KOPT-K1 (cell line): ENCODE results near the gene NCKAP5.

Experiments
- H3K27ac ChIP-seq: fragments of 200-600 bp; sonication (generic); 2 replicates; pipeline ENCODE4 v1.5.1; 2016; ENCODE audit warnings: antibody characterized with exemption, mild to moderate bottlenecking, low read depth, low read length; ENCODE audit not compliant: poor library complexity, severe bottlenecking
- H3K36me3 ChIP-seq: fragments of 200-600 bp; sonication (generic); 2 replicates; pipeline ENCODE4 v1.5.1; 2017; ENCODE audit warnings: antibody characterized with exemption, mild to moderate bottlenecking, low read length, moderate library complexity; ENCODE audit not compliant: insufficient read depth
- H3K9me3 ChIP-seq: fragments of 200-600 bp; sonication (generic); 2 replicates; pipeline ENCODE4 v1.5.1; 2017; ENCODE audit warnings: antibody characterized with exemption, low read length, mild to moderate bottlenecking; ENCODE audit not compliant: insufficient read depth, poor library complexity, severe bottlenecking

The NCKAP5 gene

GRCh38 chr2:133078667-133079411 lies 489.4 kb downstream of the NCKAP5 start:
- Histone ChIP-seq H3K27ac (no peak overlapping the region), H3K9me3 (no peaks in the 10 kb centered on the region), H3K36me3 (no peaks in the 10 kb centered on the region)

GRCh38 chr2:133077269-133077822 lies 490.9 kb downstream of the NCKAP5 start:
- Histone ChIP-seq H3K9me3 (no peaks in the 10 kb centered on the region), H3K36me3 (no peaks in the 10 kb centered on the region), H3K27ac (no peak overlapping the region)

DNA sequence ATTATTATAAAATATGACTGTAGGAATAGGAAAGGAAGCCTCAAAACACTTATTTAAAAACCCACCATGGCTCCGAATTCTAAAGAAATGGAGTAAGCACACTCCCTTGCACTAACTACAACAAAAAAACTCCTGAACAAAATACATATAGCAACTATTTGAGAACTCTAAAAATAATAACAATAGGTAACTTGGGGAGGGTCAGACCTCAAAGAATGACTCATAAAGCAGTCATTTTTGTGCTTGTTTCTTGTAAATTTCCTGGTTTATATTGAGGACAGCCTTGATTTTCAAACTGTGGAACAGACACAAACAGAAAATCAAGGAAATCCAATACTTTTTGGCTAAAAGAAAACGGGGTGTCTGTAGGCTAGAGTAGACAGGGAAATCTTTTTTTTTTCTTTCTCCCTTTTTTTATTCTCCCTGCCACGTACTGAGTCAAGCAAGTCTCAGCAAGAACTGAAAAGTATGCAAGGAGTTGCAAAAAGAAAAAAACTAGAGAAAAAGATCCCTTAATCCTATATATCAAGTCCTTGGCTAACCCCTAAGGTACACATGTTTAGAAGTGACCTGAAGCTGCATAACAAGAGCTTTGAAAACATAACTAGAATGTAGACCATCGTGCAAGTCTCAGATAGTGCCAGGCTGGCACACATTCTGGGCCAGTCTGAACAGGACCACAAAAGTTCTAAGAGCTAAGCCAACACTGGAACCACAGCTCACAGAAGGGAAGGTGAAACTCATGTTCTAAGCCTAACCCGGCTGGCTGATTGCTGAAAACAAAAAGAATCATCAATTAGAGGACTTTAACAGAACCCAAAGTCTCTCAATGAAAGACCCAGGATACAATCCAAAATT lies 495.2 kb downstream of the NCKAP5 start:
- no peaks in the 10 kb centered on the region for H3K9me3 ChIP-seq
- H3K27ac ChIP-seq: no peak overlapping the region
- H3K36me3 ChIP-seq: no peaks in the 10 kb centered on the region

- Histone ChIP-seq H3K27ac (no peak overlapping the region), H3K9me3 (no peaks in the 10 kb centered on the region), H3K36me3 (no peaks in the 10 kb centered on the region)
These were observed 504.5 kb downstream of the NCKAP5 start for GRCh38 chr2:133063775-133064174.

DNA sequence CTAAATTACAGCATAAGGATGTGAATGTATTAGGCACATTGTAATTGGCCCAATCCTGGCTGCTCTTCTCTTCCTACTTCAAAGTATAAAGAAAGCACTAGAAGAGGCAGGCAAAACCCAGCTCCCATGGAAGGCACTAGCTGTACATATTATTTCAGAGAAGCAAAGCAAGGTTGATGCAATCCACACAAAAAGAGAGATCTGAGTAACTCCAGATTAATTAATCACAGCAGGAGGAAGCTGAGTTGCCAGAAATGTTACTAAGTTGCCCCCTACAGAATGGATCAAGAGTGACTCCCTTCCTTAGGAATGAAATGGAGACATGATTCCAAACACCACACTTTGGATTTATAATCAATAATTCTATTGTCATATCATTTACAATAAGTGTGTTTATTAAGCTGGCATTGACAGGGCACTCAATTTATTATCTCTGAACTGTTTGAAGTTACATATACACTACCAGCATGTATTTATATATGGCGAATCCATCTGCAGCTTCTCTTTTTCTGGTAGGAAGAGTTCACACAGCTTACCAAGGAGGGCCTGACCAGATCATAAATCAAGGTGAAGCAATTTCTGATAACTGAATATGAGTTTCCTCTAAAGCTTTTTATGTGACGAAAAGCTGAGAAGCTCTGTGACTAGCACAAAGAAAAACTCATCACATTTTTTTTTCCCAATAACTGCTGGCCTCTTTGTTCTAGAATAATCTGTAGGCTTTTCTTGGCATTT lies 505.2 kb downstream of the NCKAP5 start:
- Histone ChIP-seq H3K27ac (no peak overlapping the region), H3K9me3 (no peaks in the 10 kb centered on the region), H3K36me3 (no peaks in the 10 kb centered on the region)

GRCh38 chr2:133061874-133062593 lies 506.2 kb downstream of the NCKAP5 start:
- Histone ChIP-seq H3K36me3 (no peaks in the 10 kb centered on the region), H3K27ac (no peak overlapping the region), H3K9me3 (no peaks in the 10 kb centered on the region)

GRCh38 chr2:133054297-133054696 lies 514.0 kb downstream of the NCKAP5 start:
- no peaks in the 10 kb centered on the region for H3K36me3 ChIP-seq
- H3K27ac ChIP-seq: no peak overlapping the region
- no peaks in the 10 kb centered on the region for H3K9me3 ChIP-seq

- Histone ChIP-seq H3K36me3 (no peaks in the 10 kb centered on the region), H3K27ac (no peak overlapping the region), H3K9me3 (no peaks in the 10 kb centered on the region)
These were observed 514.7 kb downstream of the NCKAP5 start for GRCh38 chr2:133053541-133053940.

- no peaks in the 10 kb centered on the region for H3K36me3 ChIP-seq
- H3K9me3 ChIP-seq: no peaks in the 10 kb centered on the region
These were observed 522.5 kb downstream of the NCKAP5 start for GRCh38 chr2:133045787-133046186.

GRCh38 chr2:133044556-133044955 lies 523.7 kb downstream of the NCKAP5 start:
- no peak overlapping the region for H3K27ac ChIP-seq
- H3K36me3 ChIP-seq: no peaks in the 10 kb centered on the region
- H3K9me3 ChIP-seq: no peaks in the 10 kb centered on the region

More at GRCh38 chr2:133045787-133046186, 522.5 kb downstream of the NCKAP5 start:
- no peak overlapping the region for H3K27ac ChIP-seq

DNA sequence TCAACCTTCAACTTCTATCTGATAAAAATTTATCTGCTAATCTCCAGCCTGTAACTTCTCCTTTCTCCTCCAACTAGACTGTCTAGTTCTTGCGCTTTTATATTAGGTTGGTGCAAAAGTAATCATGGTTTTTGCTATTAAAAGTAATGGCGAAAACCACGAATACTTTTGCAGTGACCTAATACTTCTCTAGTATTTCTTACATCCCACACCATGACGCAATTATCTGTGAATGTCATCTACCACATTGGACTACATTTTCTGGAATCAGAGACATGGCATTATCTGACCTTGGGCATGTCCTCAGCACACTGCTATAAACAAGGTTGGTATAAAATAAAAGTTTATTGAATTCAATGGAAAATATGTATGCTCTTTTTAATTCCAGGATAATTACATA lies 528.1 kb downstream of the NCKAP5 start:
- Histone ChIP-seq H3K36me3 (no peaks in the 10 kb centered on the region), H3K9me3 (no peaks in the 10 kb centered on the region), H3K27ac (no peak overlapping the region)

DNA sequence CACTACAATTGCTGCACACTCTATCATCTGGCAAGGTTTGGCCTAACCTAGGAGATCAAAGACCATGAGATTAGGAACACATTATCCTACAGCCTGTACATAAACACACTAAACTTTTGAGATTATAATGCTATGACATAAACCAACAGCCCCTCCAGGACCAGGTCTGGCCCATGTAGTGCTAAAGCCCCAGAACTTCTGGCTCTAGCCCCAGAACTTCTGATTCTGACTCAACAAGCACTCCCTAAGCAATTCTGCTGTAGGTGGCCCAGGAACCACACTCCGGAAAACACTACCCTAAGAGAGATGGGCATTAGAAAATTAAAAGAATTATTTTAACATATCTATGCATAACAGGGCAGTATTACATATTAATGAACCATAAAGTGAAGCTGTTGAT lies 528.7 kb downstream of the NCKAP5 start:
- Histone ChIP-seq H3K27ac (no peak overlapping the region), H3K9me3 (no peaks in the 10 kb centered on the region), H3K36me3 (no peaks in the 10 kb centered on the region)

DNA sequence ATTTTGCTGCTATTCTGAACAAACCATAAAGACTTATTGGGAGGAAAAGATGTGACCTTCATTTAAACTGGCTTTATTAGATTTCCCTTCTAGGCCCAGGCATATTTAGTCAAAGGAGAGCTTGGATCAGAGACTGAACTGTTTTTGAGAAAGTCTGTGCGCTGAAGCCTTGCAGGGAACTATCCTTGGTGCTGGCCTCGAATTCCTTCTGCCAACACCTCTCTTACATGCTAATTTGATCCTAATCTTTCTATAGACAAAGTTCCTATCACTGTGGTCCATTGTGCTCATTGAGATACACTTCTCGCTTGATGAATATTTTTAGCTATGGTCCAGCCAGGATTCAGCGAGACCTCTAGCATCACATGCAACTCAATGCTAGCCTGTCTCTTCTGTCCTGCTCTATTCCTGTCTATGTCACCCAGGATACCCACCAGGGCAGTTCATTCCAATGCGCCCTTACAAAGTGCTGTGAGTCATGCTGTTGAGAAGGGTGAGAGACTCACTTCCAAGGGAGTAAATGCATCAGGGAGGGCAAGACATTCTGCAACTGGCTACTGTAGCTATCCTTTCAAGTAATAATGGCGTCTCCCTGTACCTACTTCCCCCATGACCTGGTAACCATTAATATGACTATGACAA lies 541.6 kb downstream of the NCKAP5 start:
- no peaks in the 10 kb centered on the region for H3K36me3 ChIP-seq
- no peaks in the 10 kb centered on the region for H3K9me3 ChIP-seq

GRCh38 chr2:133025004-133025403 lies 543.3 kb downstream of the NCKAP5 start:
- H3K36me3 ChIP-seq: no peaks in the 10 kb centered on the region
- no peaks in the 10 kb centered on the region for H3K9me3 ChIP-seq
- H3K27ac ChIP-seq: no peak overlapping the region

More for the DNA sequence above, 541.6 kb downstream of the NCKAP5 start:
- H3K27ac ChIP-seq: no peak overlapping the region
